Neural progenitor cell (in vitro differentiated cells): ENCODE results near the gene CREBBP.

Experiments
- CTCF ChIP-seq: fragments of 200-600 bp; sonication (generic); IDR thresholded peaks from 2 replicates; pipeline ENCODE4 v1.5.1; 2017; ENCODE audit warnings: antibody characterized with exemption, mild to moderate bottlenecking
- EZH2 ChIP-seq: fragments of 200-600 bp; sonication (generic); IDR thresholded peaks from 2 replicates; pipeline ENCODE4 v1.6.1; 2017; ENCODE audit warnings: antibody characterized with exemption, mild to moderate bottlenecking, moderate library complexity
- EZH2phosphoT487 ChIP-seq: fragments of 200-600 bp; sonication (generic); IDR thresholded peaks from 2 replicates; pipeline ENCODE4 v1.6.1; 2017; ENCODE audit warnings: antibody characterized with exemption

- TF ChIP-seq CTCF: no peak
- no peak for TF ChIP-seq EZH2
- no peak for TF ChIP-seq EZH2phosphoT487
Observed at GRCh38 chr16:3788711-3789374, 91.7 kb downstream of the CREBBP start.
